HepG2 (cell line): ENCODE results near the gene SPRN. TPM values are rescaled to one million over a fixed set of nuclear protein-coding genes. Genes with fewer than 3 reads are reported as not detected.

ENCODE experiments used
- ATAC-seq: fragments of 200-7000 bp; cut with Tn5 transposase; 3 replicates; pipeline ENCODE4 v1.9.1; 2020; ENCODE audit warnings: mild to moderate bottlenecking, moderate library complexity
- BruUV-seq: library from RNA; stranded (reverse); fragments of 400-500 nt; replicated peaks from 2 replicates; lab custom pipeline; 2021; lab: Mats Ljungman, UMichigan
- CTCF ChIA-PET: fragments of 300-600 bp; formaldehyde crosslinking; extraction: SDS; loops from one replicate; lab custom pipeline; 2021; ENCODE audit warnings: low total read pairs, inconsistent platforms, low intra/inter-chr PET ratio; lab: Yijun Ruan, JAX
- POLR2A ChIA-PET: fragments of 350-600 bp; sonication (Branson Sonifier 250); formaldehyde crosslinking; loops from one replicate; lab custom pipeline; 2020; ENCODE audit warnings: antibody characterized with exemption, inconsistent platforms; lab: Yijun Ruan, JAX
- DNase-seq: peaks from one replicate; pipeline ENCODE4 v3.0.0-alpha.2; 2015; ENCODE audit warnings: low spot score
- FAIRE-seq: peaks from 3 replicates; lab custom pipeline; 2011; peaks lifted over from hg19 to GRCh38; lab: Jason Lieb, UNC
- H2AFZ ChIP-seq: one replicate; pipeline ENCODE4 v1.6.1; 2011; ENCODE audit warnings: low read length, inconsistent platforms
- H3K27ac ChIP-seq: fragments of 300-600 bp; 3 replicates; pipeline ENCODE4 v1.8.0; 2011; ENCODE audit warnings: mixed run types, mild to moderate bottlenecking, mixed read lengths, low read length, inconsistent platforms; ENCODE audit not compliant: insufficient read depth; ENCODE audit errors: extremely low read length
- H3K27me3 ChIP-seq, 2 experiments: fragments of 200-600 bp in 1 of 2; 2 replicates in 1 of 2; 3 replicates in 1 of 2; pipeline versions ENCODE4 v1.6.0 to v1.8.0; 2011; ENCODE audit warnings: low read length in 2 of 2, mild to moderate bottlenecking in 2 of 2, moderate library complexity in 2 of 2, inconsistent platforms in 1 of 2; ENCODE audit not compliant: insufficient read depth in 2 of 2, control insufficient read depth in 1 of 2
- H3K36me3 ChIP-seq, 2 experiments: fragments of 200-600 bp in 1 of 2; replicated peaks in 1 of 2; 2 replicates in 1 of 2; 3 replicates in 1 of 2; pipeline versions ENCODE4 v1.5.1 to v1.8.0; 2011; ENCODE audit warnings: low read length in 2 of 2, inconsistent platforms in 1 of 2; ENCODE audit not compliant: insufficient read depth in 2 of 2, control insufficient read depth in 1 of 2
- H3K4me1 ChIP-seq: 2 replicates; pipeline ENCODE4 v1.5.1; 2012; ENCODE audit warnings: low read length, inconsistent platforms; ENCODE audit not compliant: insufficient read depth
- H3K4me2 ChIP-seq: 2 replicates; pipeline ENCODE4 v1.6.0; 2011; ENCODE audit warnings: low read depth, low read length, inconsistent platforms
- H3K4me3 ChIP-seq, 3 experiments: fragments of 200-600 bp in 1 of 3; sonication (generic), shearing (Covaris generic) in 1 of 3; replicated peaks in 1 of 3; 2 replicates each; pipeline ENCODE4 v1.5.1; 2011 to 2016; ENCODE audit warnings: low read length in 3 of 3, inconsistent platforms in 2 of 3, low read depth in 2 of 3, mild to moderate bottlenecking in 2 of 3, control low read depth in 1 of 3, mixed read lengths in 1 of 3; ENCODE audit not compliant: insufficient read depth in 1 of 3
- H3K79me2 ChIP-seq: one replicate; pipeline ENCODE4 v1.6.1; 2011; ENCODE audit warnings: low read length, inconsistent platforms; ENCODE audit not compliant: insufficient read depth
- H3K9ac ChIP-seq: 2 replicates; pipeline ENCODE4 v1.6.0; 2011; ENCODE audit warnings: mild to moderate bottlenecking, low read depth, low read length, inconsistent platforms; ENCODE audit not compliant: insufficient read depth
- H3K9me3 ChIP-seq: 2 replicates; pipeline ENCODE4 v1.5.1; 2012; ENCODE audit warnings: mild to moderate bottlenecking, low read length
- H4K20me1 ChIP-seq: 2 replicates; pipeline ENCODE4 v1.6.0; 2011; ENCODE audit warnings: inconsistent platforms, mild to moderate bottlenecking, low read length, moderate library complexity; ENCODE audit not compliant: insufficient read depth
- ELF4 ChIP-seq: sonication (generic); formaldehyde crosslinking; IDR thresholded peaks from 2 replicates; pipeline ENCODE4 v1.5.0; 2020; ENCODE audit warnings: missing genetic modification reagents, mild to moderate bottlenecking, moderate library complexity, borderline replicate concordance
- FOXM1 ChIP-seq: sonication (generic); formaldehyde crosslinking; IDR thresholded peaks from 2 replicates; pipeline ENCODE4 v1.5.0; 2020; ENCODE audit warnings: missing genetic modification reagents
- GPN1 ChIP-seq: sonication (generic); formaldehyde crosslinking; IDR thresholded peaks from 2 replicates; pipeline ENCODE4 v1.5.1; 2020; ENCODE audit warnings: missing genetic modification reagents, borderline replicate concordance
- HDAC6 ChIP-seq: fragments of 200-600 bp; sonication (generic); IDR thresholded peaks from 2 replicates; pipeline ENCODE4 v1.7.0; 2017; ENCODE audit warnings: mild to moderate bottlenecking, antibody characterized with exemption, low read length, low read depth
- KLF13 ChIP-seq: sonication (generic); formaldehyde crosslinking; IDR thresholded peaks from 2 replicates; pipeline ENCODE4 v1.4.0; 2020; ENCODE audit warnings: mild to moderate bottlenecking, missing genetic modification reagents
- TAF15 ChIP-seq: fragments of 200-400 bp; formaldehyde crosslinking; IDR thresholded peaks from one replicate; pipeline ENCODE4 v1.6.1; 2018; ENCODE audit warnings: mild to moderate bottlenecking, low read depth, low read length; ENCODE audit not compliant: poor library complexity, severe bottlenecking
- ZFP36L2 ChIP-seq: sonication (generic); formaldehyde crosslinking; IDR thresholded peaks from 2 replicates; pipeline ENCODE4 v1.4.0; 2020; ENCODE audit warnings: missing genetic modification reagents
- ZNF264 ChIP-seq: sonication (generic); formaldehyde crosslinking; IDR thresholded peaks from 2 replicates; pipeline ENCODE4 v1.4.0; 2020; ENCODE audit warnings: missing genetic modification reagents
- WGBS: methylation state at CpG from one replicate; pipeline ENCODE4 v1.1.6; 2017; ENCODE audit warnings: low lambda C conversion rate; 5-methylcytosine and 5-hydroxymethylcytosine counted together
- in situ Hi-C: cut with HindIII; loops from 2 replicates; pipeline ENCODE4 v1.10.0; 2017; ENCODE audit warnings: low pct_unique_long_range_greater_than_20kb; ENCODE audit not compliant: extremely low pct_ligation_motif_present
- intact Hi-C: fragments of 100-400 bp; cut with micrococcal nuclease; formaldehyde crosslinking; loops from one replicate; pipeline ENCODE4 v1.10.0; 2022; ENCODE audit not compliant: unreplicated experiment
- polyA plus RNA-seq, 8 experiments: library from polyadenylated mRNA; depleted of rRNA in 3 of 8; stranded (reverse) in 7 of 8; unstranded in 1 of 8; fragments of >200 nt; fragmentation: Illumina TruSeq in 4 of 8; extraction: Trizol in 4 of 8; gene quantifications; 2 replicates each; pipeline versions ENCODE4 v1.2.1 to v1.2.3, GENCODE V29; 2011 to 2016; ENCODE audit warnings: low read depth in 4 of 8, missing spikeins in 1 of 8, mixed read lengths in 1 of 8; ENCODE audit not compliant: insufficient read depth in 1 of 8
- total RNA-seq, 5 experiments: library from RNA; depleted of rRNA; stranded (reverse); fragments of >200 nt; fragmentation: Illumina TruSeq; extraction: Trizol; gene quantifications; 2 replicates each; pipeline ENCODE4 v1.2.3, GENCODE V29; 2016; ENCODE audit warnings: low read depth in 1 of 5
- TF ChIP-seq, protein P1 (sequence below): sonication (generic); formaldehyde crosslinking; IDR thresholded peaks from 2 replicates; pipeline ENCODE4 v1.5.0; 2020; ENCODE audit warnings: missing genetic modification reagents, mild to moderate bottlenecking, borderline replicate concordance
- TF ChIP-seq, protein P2 (sequence below): sonication (generic); formaldehyde crosslinking; IDR thresholded peaks from 2 replicates; pipeline ENCODE4 v1.4.0; 2020; ENCODE audit warnings: missing genetic modification reagents, borderline replicate concordance
- TF ChIP-seq, protein P3 (sequence below): sonication (generic); formaldehyde crosslinking; IDR thresholded peaks from 2 replicates; pipeline ENCODE4 v1.4.0; 2020; ENCODE audit warnings: missing genetic modification reagents
- TF ChIP-seq, protein P4 (sequence below): sonication (generic); formaldehyde crosslinking; IDR thresholded peaks from 2 replicates; pipeline ENCODE4 v1.5.0; 2020; ENCODE audit warnings: mild to moderate bottlenecking, missing genetic modification reagents

The SPRN gene
- total and polyA plus RNA-seq, 2 of the 13 experiments (the other 11 are each of a cell fraction or from before 2014, with no cell fraction given): not detected

DNA sequence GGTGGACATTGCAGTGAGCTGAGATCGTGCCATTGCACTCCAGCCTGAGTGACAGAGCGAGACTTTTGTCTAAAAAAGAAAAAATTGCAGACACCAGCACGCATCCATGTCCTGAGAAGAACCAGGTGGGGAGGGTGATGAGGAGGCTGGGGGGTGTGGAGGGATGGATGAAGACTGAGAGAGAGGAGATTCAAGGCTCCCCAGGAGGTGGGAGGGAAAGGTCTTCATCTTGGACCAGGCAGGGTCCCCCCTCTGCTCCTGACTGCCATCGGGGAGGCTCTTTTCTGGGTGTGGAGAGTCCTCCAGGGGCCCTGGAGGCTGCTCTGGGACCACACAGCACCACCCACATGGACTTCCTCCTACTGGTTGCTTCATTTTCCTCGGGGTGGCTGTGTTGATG, 30.8 kb upstream of the SPRN start:
- Histone ChIP-seq H3K4me1 (no peaks in the 10 kb centered on the region), H3K4me3 (no peak overlapping the region), H2AFZ (no peak overlapping the region), H3K36me3 (no peaks in the 10 kb centered on the region), H3K27me3 (no peaks in the 10 kb centered on the region), H3K4me2 (no peak overlapping the region), H3K27ac (no peak overlapping the region), H3K9me3 (no peaks in the 10 kb centered on the region), H3K79me2 (no peaks in the 10 kb centered on the region), H4K20me1 (no peaks in the 10 kb centered on the region), H3K9ac (no peak overlapping the region)
- in situ Hi-C loops: no loop called here
- POLR2A ChIA-PET: no interaction called here
- no peak for FAIRE-seq
- 36% methylated on average over 5 of the region's 5 CpGs for whole genome bisulfite sequencing
- DNase-seq: no peak
- CTCF ChIA-PET: no interaction called here
- intact Hi-C loops: no loop called here
- ATAC-seq: no peak
- no TSS peak for BruUV-seq
- TF ChIP-seq GPN1 (CRISPR knock-in tag) (no peak), KLF13 (CRISPR knock-in tag) (no peak), HDAC6 (no peak), TAF15 (no peak), ZNF264 (CRISPR knock-in tag) (no peak), FOXM1 (CRISPR knock-in tag) (no peak), ELF4 (no peak), ZFP36L2 (CRISPR knock-in tag) (no peak)
- TF ChIP-seq, protein P1, sequence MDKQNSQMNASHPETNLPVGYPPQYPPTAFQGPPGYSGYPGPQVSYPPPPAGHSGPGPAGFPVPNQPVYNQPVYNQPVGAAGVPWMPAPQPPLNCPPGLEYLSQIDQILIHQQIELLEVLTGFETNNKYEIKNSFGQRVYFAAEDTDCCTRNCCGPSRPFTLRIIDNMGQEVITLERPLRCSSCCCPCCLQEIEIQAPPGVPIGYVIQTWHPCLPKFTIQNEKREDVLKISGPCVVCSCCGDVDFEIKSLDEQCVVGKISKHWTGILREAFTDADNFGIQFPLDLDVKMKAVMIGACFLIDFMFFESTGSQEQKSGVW: no peak
- TF ChIP-seq, protein P2, sequence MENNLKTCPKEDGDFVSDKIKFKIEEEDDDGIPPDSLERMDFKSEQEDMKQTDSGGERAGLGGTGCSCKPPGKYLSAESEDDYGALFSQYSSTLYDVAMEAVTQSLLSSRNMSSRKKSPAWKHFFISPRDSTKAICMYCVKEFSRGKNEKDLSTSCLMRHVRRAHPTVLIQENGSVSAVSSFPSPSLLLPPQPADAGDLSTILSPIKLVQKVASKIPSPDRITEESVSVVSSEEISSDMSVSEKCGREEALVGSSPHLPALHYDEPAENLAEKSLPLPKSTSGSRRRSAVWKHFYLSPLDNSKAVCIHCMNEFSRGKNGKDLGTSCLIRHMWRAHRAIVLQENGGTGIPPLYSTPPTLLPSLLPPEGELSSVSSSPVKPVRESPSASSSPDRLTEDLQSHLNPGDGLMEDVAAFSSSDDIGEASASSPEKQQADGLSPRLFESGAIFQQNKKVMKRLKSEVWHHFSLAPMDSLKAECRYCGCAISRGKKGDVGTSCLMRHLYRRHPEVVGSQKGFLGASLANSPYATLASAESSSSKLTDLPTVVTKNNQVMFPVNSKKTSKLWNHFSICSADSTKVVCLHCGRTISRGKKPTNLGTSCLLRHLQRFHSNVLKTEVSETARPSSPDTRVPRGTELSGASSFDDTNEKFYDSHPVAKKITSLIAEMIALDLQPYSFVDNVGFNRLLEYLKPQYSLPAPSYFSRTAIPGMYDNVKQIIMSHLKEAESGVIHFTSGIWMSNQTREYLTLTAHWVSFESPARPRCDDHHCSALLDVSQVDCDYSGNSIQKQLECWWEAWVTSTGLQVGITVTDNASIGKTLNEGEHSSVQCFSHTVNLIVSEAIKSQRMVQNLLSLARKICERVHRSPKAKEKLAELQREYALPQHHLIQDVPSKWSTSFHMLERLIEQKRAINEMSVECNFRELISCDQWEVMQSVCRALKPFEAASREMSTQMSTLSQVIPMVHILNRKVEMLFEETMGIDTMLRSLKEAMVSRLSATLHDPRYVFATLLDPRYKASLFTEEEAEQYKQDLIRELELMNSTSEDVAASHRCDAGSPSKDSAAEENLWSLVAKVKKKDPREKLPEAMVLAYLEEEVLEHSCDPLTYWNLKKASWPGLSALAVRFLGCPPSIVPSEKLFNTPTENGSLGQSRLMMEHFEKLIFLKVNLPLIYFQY (CRISPR knock-in tag): no peak
- TF ChIP-seq, protein P3, sequence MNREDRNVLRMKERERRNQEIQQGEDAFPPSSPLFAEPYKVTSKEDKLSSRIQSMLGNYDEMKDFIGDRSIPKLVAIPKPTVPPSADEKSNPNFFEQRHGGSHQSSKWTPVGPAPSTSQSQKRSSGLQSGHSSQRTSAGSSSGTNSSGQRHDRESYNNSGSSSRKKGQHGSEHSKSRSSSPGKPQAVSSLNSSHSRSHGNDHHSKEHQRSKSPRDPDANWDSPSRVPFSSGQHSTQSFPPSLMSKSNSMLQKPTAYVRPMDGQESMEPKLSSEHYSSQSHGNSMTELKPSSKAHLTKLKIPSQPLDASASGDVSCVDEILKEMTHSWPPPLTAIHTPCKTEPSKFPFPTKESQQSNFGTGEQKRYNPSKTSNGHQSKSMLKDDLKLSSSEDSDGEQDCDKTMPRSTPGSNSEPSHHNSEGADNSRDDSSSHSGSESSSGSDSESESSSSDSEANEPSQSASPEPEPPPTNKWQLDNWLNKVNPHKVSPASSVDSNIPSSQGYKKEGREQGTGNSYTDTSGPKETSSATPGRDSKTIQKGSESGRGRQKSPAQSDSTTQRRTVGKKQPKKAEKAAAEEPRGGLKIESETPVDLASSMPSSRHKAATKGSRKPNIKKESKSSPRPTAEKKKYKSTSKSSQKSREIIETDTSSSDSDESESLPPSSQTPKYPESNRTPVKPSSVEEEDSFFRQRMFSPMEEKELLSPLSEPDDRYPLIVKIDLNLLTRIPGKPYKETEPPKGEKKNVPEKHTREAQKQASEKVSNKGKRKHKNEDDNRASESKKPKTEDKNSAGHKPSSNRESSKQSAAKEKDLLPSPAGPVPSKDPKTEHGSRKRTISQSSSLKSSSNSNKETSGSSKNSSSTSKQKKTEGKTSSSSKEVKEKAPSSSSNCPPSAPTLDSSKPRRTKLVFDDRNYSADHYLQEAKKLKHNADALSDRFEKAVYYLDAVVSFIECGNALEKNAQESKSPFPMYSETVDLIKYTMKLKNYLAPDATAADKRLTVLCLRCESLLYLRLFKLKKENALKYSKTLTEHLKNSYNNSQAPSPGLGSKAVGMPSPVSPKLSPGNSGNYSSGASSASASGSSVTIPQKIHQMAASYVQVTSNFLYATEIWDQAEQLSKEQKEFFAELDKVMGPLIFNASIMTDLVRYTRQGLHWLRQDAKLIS (CRISPR knock-in tag): no peak
- TF ChIP-seq, protein P4, sequence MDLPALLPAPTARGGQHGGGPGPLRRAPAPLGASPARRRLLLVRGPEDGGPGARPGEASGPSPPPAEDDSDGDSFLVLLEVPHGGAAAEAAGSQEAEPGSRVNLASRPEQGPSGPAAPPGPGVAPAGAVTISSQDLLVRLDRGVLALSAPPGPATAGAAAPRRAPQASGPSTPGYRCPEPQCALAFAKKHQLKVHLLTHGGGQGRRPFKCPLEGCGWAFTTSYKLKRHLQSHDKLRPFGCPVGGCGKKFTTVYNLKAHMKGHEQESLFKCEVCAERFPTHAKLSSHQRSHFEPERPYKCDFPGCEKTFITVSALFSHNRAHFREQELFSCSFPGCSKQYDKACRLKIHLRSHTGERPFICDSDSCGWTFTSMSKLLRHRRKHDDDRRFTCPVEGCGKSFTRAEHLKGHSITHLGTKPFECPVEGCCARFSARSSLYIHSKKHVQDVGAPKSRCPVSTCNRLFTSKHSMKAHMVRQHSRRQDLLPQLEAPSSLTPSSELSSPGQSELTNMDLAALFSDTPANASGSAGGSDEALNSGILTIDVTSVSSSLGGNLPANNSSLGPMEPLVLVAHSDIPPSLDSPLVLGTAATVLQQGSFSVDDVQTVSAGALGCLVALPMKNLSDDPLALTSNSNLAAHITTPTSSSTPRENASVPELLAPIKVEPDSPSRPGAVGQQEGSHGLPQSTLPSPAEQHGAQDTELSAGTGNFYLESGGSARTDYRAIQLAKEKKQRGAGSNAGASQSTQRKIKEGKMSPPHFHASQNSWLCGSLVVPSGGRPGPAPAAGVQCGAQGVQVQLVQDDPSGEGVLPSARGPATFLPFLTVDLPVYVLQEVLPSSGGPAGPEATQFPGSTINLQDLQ (CRISPR knock-in tag): no peak
